Loucy (cell line): ENCODE data around the gene IL36RN.

Source experiments
- H2AFZ ChIP-seq: fragments of 200-600 bp; sonication (generic); 2 replicates; pipeline ENCODE4 v1.6.0; 2016; ENCODE audit warnings: antibody characterized with exemption, mild to moderate bottlenecking, low read length, moderate library complexity
- H3F3A ChIP-seq: fragments of 200-600 bp; 2 replicates; pipeline ENCODE4 v1.6.0; 2016; ENCODE audit warnings: antibody characterized with exemption, low read depth, mild to moderate bottlenecking
- H3K27me3 ChIP-seq: fragments of 200-600 bp; sonication (generic); 2 replicates; pipeline ENCODE4 v1.6.1; 2014; ENCODE audit warnings: low read length, mild to moderate bottlenecking; ENCODE audit not compliant: insufficient read depth, poor library complexity, severe bottlenecking
- H3K36me3 ChIP-seq: fragments of 200-600 bp; sonication (generic); 2 replicates; pipeline ENCODE4 v1.6.1; 2016; ENCODE audit warnings: low read length; ENCODE audit not compliant: insufficient read depth
- H3K4me1 ChIP-seq: fragments of 200-600 bp; sonication (generic); 2 replicates; pipeline ENCODE4 v1.5.1; 2014; ENCODE audit warnings: low read length, mild to moderate bottlenecking; ENCODE audit not compliant: insufficient read depth, poor library complexity, severe bottlenecking
- H3K4me2 ChIP-seq: fragments of 200-600 bp; sonication (generic); 2 replicates; pipeline ENCODE4 v1.6.0; 2014; ENCODE audit warnings: antibody characterized with exemption, low read length, low read depth, mild to moderate bottlenecking; ENCODE audit not compliant: poor library complexity, severe bottlenecking
- H3K4me3 ChIP-seq: fragments of 200-600 bp; sonication (generic); 2 replicates; pipeline ENCODE4 v1.5.1; 2014; ENCODE audit warnings: low read length, mild to moderate bottlenecking, mixed read lengths; ENCODE audit not compliant: poor library complexity, severe bottlenecking
- H3K79me2 ChIP-seq: fragments of 200-600 bp; sonication (generic); 2 replicates; pipeline ENCODE4 v1.6.1; 2014; ENCODE audit warnings: low read length; ENCODE audit not compliant: insufficient read depth
- H3K9ac ChIP-seq: fragments of 200-600 bp; sonication (generic); 2 replicates; pipeline ENCODE4 v1.6.0; 2014; ENCODE audit warnings: mild to moderate bottlenecking, low read depth, low read length, moderate library complexity; ENCODE audit not compliant: poor library complexity, severe bottlenecking
- H3K9me2 ChIP-seq: fragments of 200-600 bp; sonication (generic); replicated peaks from 2 replicates; pipeline ENCODE4 v1.6.1; 2016; ENCODE audit warnings: low read depth, low read length, mixed read lengths
- H3K9me3 ChIP-seq: fragments of 200-600 bp; sonication (generic); 2 replicates; pipeline ENCODE4 v1.6.1; 2014; ENCODE audit warnings: mild to moderate bottlenecking, antibody characterized with exemption, low read length, low read depth; ENCODE audit not compliant: insufficient read depth
- H4K20me1 ChIP-seq: fragments of 200-600 bp; sonication (generic); 2 replicates; pipeline ENCODE4 v1.6.0; 2014; ENCODE audit warnings: antibody characterized with exemption, low read length, mild to moderate bottlenecking; ENCODE audit not compliant: insufficient read depth, poor library complexity, severe bottlenecking
- CTCF ChIP-seq: fragments of 200-600 bp; sonication (generic); conservative IDR thresholded peaks from 2 replicates; pipeline ENCODE4 v1.5.1; 2014; ENCODE audit warnings: mild to moderate bottlenecking, antibody characterized with exemption, low read length
- EZH2phosphoT487 ChIP-seq: fragments of 200-600 bp; IDR thresholded peaks from 2 replicates; pipeline ENCODE4 v1.6.1; 2018; ENCODE audit warnings: antibody characterized with exemption, mild to moderate bottlenecking, moderate library complexity, borderline replicate concordance

The IL36RN gene

GRCh38 chr2:113011108-113011507 lies 47.9 kb upstream of the IL36RN start:
- Histone ChIP-seq H3K36me3 (no peaks in the 10 kb centered on the region), H3K9me2 (no peaks in the 10 kb centered on the region), H3F3A (no peaks in the 10 kb centered on the region), H3K27me3 (no peaks in the 10 kb centered on the region), H3K9me3 (no peaks in the 10 kb centered on the region), H3K4me3 (no peak overlapping the region), H2AFZ (no peak overlapping the region), H4K20me1 (no peaks in the 10 kb centered on the region), H3K79me2 (no peaks in the 10 kb centered on the region), H3K4me1 (no peaks in the 10 kb centered on the region), H3K4me2 (no peak overlapping the region), H3K9ac (no peak overlapping the region)
- TF ChIP-seq CTCF (no peak), EZH2phosphoT487 (no peak)

GRCh38 chr2:113012436-113013335 lies 46.3 kb upstream of the IL36RN start:
- H3K9me3 ChIP-seq, result no peaks in the 10 kb centered on the region
- no peak overlapping the region for H3K4me3 ChIP-seq
- H2AFZ ChIP-seq, result no peak overlapping the region
- H3K36me3 ChIP-seq, result no peaks in the 10 kb centered on the region
- H3F3A ChIP-seq, result no peaks in the 10 kb centered on the region
- no peak overlapping the region for H3K9ac ChIP-seq
- H3K9me2 ChIP-seq, result no peaks in the 10 kb centered on the region
- H3K4me1 ChIP-seq, result no peaks in the 10 kb centered on the region
- TF ChIP-seq EZH2phosphoT487, result no peak
- no peak for TF ChIP-seq CTCF
- no peak overlapping the region for H3K4me2 ChIP-seq
- no peaks in the 10 kb centered on the region for H4K20me1 ChIP-seq
- no peaks in the 10 kb centered on the region for H3K79me2 ChIP-seq
- no peaks in the 10 kb centered on the region for H3K27me3 ChIP-seq

- Histone ChIP-seq H3F3A (no peaks in the 10 kb centered on the region), H3K79me2 (no peaks in the 10 kb centered on the region), H3K36me3 (no peaks in the 10 kb centered on the region), H3K9me3 (no peaks in the 10 kb centered on the region), H3K27me3 (no peaks in the 10 kb centered on the region), H3K9ac (no peak overlapping the region), H3K4me1 (no peaks in the 10 kb centered on the region), H3K4me3 (no peak overlapping the region), H4K20me1 (no peaks in the 10 kb centered on the region), H3K4me2 (no peak overlapping the region), H2AFZ (no peak overlapping the region), H3K9me2 (no peaks in the 10 kb centered on the region)
- TF ChIP-seq CTCF, result no peak
- no peak for TF ChIP-seq EZH2phosphoT487
These were observed 45.7 kb upstream of the IL36RN start for GRCh38 chr2:113013336-113013661.
